GM18873 (cell line): Measurements from ENCODE around the gene BCL11B.

Source experiments
- ATAC-seq: cut with Tn5 transposase; IDR thresholded peaks from one replicate; pipeline ENCODE4 v1.9.1; 2021; ENCODE audit warnings: mild to moderate bottlenecking, moderate library complexity, moderate number of reproducible peaks; ENCODE audit not compliant: unreplicated experiment, low FRiP score

BCL11B gene

GRCh38 chr14:99242238-99242637 lies 29.8 kb downstream of the BCL11B start:
- no peak for ATAC-seq

DNA sequence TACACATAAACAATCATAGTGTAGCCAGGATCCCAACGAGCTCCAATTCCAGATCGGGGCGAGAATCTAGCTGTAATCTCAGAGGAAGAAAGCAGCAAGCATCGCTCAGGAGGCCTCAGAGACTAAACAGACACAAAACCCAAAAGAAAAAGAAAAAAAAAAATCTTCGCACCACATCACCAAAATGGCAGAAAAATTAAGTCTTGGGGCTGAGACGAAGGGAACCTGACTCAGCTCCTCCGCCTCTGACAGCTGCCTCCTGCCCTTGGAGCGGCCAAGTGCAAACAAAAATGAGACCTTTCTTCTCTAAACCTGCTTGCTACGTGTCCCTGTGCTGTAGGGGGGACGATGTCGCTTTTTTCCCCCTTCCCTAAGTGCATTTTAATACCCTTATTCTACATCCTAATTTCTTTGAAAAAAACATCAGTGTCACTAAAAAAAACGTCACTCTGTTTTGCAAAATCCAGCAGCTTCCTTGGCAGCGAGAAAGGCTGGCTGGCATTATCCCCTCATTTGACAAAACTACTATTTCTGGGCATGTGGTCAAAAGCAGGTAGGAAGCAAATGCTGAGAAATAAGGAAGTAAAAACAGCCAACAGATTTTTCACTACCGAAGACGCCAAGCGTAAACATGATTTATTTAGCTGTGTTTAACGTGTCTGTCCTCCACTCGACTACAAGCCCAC lies 30.5 kb downstream of the BCL11B start:
- ATAC-seq = no peak

DNA sequence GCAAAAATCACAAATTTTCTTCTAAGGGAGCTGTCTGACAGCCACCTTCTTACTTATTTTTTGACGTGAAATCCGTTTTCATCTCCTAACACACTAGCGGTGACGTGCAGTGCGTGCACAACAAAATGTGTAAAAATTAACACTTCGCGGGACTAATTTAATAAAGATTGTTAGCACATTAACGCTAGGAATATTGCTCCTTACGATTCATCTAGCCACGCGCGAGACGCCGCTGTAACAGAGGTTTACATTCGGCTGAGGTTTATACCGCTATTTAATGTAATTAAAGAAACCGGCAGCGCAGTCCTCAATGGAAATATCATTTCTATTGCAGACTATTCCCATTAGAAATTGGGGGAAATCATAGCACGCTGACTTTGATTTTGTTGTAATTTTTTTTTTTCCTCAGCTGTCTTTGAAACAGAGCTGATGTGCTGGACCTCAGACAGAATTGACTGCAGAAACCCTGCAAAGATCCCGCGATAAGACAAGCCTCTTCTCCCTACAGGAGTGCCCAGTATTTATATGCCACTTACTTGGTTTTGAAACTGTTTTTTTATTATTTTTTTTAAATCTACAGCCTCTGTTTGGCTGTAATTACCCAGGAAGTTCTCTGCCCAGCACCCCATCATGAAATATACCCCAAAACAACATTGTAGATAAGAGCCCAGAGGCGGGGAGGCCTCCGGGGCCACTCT lies 31.2 kb downstream of the BCL11B start:
- no peak for ATAC-seq

DNA sequence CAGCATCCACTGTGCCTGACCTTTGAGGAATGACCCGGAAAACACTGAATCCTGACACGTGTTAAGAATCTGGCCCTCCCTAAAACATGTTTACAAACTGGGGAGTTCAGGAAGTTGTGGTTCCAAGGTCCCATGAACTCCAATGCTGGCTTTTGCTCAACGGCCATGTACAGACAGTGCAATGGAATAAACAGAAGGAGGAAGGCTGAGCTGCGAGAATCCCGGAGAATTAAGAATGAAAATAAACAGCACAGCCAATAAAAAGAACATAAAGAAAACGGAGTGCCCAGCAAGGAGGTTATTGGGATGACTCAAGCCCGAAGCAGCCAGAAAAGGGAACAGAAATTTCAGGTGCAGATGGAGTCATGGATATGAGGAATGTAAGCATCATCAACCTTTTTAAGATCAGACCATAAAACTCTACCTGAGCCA lies 32.3 kb downstream of the BCL11B start:
- ATAC-seq = no peak

DNA sequence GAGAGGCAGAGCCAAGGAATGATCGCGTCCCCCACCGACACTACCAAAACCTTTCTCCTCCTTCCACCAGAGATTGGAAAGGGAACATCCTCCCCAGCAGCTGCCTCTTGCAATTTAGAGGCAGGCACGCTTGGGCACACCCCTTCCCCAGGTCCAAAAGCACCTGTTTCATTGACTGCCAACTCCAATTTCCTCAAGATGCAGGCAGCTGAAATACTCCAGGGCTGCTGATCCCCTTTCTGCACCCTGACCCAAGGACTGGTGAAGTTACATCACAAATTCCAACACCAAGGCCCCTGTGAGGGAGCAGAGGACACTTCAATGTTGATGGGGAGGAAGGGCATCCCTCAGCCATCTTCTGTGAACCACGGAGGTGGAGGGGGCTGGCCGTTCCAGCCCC lies 33.8 kb downstream of the BCL11B start:
- ATAC-seq = no peak

DNA sequence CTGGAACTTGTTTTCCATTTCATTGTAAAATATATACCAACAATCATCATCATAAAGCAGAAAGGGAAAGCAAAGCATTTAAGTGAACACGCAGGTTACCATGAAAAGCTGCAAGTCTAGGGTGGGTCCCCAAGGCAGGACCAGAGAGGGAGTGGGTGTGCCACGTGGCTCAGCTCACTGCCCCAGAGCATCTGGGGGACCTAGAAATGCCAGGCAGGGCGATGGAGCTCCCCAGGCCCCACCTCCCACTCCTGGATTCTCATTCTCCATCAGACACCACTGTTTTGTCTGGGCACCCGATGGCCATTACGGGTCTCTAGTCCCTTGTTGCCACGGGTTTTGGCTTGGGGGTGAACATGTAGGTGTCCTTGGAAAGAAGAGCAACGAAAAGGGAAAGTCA lies 34.7 kb downstream of the BCL11B start:
- no peak for ATAC-seq

GRCh38 chr14:99236386-99237138 lies 35.4 kb downstream of the BCL11B start:
- ATAC-seq = no peak

GRCh38 chr14:99235582-99236320 lies 36.2 kb downstream of the BCL11B start:
- ATAC-seq = no peak

GRCh38 chr14:99234961-99235571 lies 36.9 kb downstream of the BCL11B start:
- no peak for ATAC-seq

DNA sequence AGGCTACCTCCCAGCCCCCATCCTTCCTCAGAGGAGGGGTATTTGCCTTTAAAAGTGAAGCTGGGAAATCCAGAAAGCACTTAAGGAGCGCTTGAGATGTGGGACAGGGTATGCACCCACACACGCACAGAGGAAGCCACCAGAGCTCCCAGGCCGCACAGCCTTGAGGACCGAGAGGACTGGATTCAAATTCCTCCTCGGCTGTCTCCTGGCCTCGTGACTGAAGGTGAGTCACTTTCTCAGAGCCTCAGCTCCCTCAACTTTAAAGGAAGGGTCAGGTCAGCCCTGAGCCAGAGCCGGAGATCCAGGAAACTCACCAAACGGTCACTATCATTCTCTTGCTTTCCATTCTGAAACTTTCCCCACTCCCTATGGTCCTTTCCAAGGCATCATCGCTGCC lies 37.6 kb downstream of the BCL11B start:
- no peak for ATAC-seq

DNA sequence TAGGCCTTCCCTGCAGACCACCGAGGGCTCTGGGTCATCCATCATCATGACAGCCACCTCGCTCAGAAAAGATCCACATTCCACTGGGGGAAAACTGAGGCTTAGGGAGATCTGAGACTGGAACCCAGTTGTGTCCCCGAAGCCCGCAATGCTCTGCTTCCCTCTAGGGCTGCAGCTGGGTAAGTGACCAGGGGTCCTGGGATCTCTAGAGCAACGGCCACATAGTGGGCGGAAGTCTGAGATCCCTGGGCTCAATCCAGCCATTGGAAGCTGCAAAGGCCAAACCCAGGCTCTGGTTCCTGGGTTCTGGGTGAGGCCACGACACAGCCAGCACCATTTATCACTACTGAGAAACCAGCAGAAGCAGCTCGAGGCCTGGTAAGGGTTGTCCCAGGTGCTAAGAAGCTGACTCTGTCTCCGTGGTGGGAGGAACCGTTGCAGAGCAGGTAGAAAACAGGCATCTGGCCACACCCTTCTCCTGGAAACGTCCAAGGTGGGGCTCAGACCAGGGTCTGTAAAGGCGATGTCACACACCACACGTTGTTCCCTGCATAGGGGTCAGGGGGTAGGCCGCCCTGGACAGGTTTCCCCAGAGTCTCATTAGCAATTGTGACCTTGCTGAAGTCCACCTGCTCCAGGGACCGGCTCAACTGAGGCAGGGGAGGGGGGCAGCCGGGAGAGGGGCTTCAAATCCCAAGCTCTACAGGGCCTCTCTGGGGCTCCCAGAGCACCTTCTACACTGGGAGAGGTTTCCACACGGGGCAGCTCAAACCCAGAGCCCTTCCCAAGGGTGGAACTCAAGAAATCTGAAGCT lies 38.6 kb downstream of the BCL11B start:
- ATAC-seq = no peak

DNA sequence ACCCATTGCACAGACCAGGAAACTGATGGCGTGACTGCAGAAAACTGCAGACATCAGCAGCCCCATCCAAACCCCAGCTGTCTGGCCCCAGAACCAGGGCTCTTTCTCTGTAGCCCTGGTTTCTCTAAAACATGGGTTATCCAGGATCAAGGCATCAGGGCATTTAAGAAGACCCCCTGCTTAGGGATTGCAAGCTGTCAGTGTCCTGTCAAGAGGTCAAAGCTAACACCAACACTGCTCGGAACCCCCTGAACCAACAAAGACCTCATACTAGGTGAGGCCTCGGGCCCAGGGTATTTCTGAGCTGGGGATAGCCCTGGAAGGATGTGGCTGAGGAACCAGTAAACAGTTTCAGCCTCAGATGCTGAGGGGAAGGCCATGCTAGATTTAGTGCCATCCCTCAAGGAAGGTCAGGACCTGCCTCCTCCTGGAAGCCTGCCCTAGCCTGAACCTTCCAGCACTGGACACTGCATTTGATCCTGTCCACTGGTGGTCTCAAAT lies 39.2 kb downstream of the BCL11B start:
- ATAC-seq = no peak

DNA sequence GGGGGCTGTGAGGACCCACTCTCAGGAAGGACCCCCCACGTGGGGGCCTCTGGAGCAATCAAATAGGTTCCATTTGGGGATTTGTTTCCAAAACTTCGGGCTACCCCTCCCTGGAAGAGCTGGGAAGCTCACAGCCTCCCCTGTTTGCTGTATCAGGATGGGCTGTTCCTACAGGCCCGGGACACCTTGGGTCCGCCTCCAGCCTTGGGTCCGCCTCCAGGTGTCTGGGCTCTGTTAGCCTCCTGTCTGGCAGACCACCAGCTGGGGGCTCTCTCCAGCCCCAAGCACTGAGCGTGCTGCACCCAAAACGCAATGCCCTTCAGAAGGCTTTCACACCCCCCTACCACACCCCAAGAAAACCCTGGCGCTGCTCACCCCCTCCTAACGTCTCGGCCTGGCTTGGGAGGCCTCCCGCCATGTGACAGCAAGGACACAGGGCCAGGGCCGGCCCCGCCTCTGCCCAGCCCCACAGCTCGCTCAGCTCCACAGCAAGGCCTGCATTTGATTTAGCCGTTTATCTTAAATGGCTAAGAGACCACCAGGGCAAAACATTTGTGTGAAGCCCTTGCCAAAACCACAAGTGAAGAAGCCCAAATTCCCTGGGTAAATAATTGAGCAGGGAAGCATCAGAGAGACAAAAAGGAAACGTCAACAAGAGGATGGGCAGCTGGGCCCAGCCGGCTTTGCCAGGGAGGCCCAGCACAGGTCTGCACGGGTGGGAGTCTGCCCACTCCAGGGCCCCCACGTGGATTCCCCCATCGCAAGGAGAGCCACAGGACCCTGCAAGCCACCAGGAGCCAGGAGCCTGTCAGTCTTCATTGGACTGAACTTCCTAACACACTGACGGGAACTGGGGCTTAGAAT lies 39.9 kb downstream of the BCL11B start:
- no peak for ATAC-seq

- no peak for ATAC-seq
Observed at GRCh38 chr14:99231161-99231849, 40.7 kb downstream of the BCL11B start.

DNA sequence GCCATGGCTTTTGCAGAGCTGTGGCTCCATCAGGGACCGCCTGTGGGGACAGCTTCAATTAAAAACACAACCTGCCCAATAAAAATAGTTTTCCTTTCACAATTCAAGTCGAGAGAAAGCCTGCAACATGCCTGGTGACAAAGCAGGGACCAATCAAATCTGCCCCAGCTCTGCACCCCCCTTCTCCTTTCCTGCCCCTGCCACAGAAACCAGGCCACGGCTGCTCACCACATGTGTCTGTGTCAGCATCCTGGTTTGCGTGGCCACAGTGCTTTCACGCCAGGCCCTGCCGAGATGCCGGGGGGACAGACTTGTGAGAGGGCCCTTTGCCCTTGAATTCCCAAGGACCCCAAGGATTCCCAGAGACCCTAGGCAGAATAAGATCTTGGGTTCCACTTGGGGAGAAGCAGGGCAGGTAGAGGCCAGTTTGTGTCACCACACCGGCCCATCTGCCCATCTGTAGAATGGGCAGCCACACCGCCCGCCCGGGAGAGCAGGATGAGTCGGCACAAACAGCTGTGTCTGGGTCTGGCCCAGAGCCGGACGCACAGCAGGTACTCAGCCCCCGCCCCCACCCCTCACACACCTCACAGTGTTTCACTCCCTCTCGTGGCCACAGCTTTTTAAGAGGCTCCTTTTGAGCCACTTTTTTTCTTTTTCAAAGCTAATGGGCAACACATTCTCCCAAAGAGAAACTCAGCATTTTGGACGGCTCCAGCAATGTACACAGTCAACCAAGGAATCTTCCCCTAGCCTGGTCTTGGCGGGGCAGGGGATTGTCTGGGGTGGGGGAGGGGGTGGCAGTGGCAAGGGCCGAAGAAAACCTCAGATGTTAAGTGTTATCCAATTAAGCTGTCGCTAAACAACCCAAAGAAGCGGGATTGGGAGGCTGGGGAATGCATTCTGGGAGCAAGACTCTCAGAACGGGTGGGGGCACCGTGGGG lies 41.5 kb downstream of the BCL11B start:
- no peak for ATAC-seq

DNA sequence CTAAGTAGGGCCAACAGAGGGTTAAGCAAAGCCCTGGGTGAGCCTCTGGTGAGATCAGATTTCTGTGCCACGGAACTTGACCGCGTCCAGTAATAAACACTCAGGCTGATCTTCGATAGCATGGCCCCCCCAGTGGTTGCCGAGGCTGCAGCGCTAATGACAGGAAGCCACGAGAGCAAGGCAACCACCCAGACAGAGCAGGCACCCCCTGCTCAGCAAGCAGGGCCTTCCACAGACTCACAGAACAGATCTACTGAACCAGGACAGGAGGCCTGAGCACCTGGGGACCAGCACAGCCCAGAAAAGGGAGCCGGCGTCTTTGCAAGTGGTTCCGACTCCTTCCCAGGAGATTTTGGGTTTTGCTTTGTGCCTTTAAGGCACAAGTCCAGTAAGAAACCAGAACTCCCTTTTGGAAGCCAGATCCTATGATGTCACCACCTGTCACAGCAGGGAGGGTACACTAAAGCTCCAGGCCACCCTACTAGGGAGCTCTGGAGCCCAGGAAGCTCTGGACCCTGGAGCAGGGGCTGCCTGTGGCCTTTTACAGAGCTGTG lies 42.3 kb downstream of the BCL11B start:
- no peak for ATAC-seq
